ENCODE data around the gene NBDY. TPM values are rescaled to one million over a fixed set of nuclear protein-coding genes. Genes with fewer than 3 reads are reported as not detected.

Gene NBDY
- total and polyA plus RNA-seq, 2 of the 13 experiments (the other 11 are each of a cell fraction or from before 2014, with no cell fraction given) = 1.4 to 1.7 TPM

DNA sequence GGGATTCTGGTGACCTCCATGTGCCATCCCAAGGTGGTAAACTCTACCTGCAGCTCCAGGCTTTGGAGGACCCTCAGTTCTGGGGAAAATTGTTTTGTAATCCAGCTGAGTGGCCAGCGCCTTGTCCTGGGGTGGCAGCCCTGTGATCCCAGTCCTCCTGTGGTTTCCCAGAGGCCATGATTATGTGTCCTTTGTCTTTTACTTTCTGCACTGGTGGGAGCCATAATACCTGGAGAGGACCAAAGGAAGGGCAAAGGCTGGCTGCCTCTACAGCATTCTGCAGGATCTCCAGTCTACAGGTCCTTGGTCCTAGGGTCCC, 64.0 kb downstream of the NBDY start (continued):
- no peak for TF ChIP-seq HBP1 (CRISPR knock-in tag; IDR thresholded peaks at IDR 0.05; ENCODE audit: low read depth)

- Histone ChIP-seq H3K27ac (ENCODE audit: extremely low read length, insufficient read depth, low read length) (no peak overlapping the region), H3K9ac (ENCODE audit: insufficient read depth, low read depth, low read length) (no peak overlapping the region), H3K79me2 (ENCODE audit: insufficient read depth, low read length) (no peaks in the 10 kb centered on the region), H3K4me1 (ENCODE audit: insufficient read depth, low read length) (no peaks in the 10 kb centered on the region), H3K4me2 (ENCODE audit: low read depth, low read length) (no peak overlapping the region), H3K27me3 (ENCODE audit: control insufficient read depth in 1 of 2, insufficient read depth in 2 of 2, low read length in 2 of 2) (no peaks in the 10 kb centered on the region), H3K9me3 (ENCODE audit: low read length) (no peaks in the 10 kb centered on the region), H3K4me3 (replicated peaks in 1 of 3; ENCODE audit: insufficient read depth in 1 of 3, low read depth in 2 of 3, low read length in 3 of 3) (no peak overlapping the region), H3K36me3 (replicated peaks in 1 of 2; ENCODE audit: control insufficient read depth in 1 of 2, insufficient read depth in 2 of 2, low read length in 2 of 2) (no peaks in the 10 kb centered on the region), H2AFZ (ENCODE audit: low read length) (no peak overlapping the region), H4K20me1 (ENCODE audit: insufficient read depth, low read length) (no peaks in the 10 kb centered on the region)
- in situ Hi-C loops (cut with HindIII; ENCODE audit: extremely low pct_ligation_motif_present, low pct_unique_long_range_greater_than_20kb) = no loop called here
- DNase-seq (ENCODE audit: low spot score) (no peak), ATAC-seq (no peak), FAIRE-seq (no peak)
- CTCF ChIA-PET (ENCODE audit: low intra/inter-chr PET ratio, low total read pairs) = no interaction called here
- POLR2A ChIA-PET = no interaction called here
- BruUV-seq (replicated peaks) = no TSS peak
- WGBS (ENCODE audit: low lambda C conversion rate) = 64% methylated on average over 4 of the region's 15 CpGs
- no peak for TF ChIP-seq MED13 (CRISPR knock-in tag; IDR thresholded peaks at IDR 0.05)
- TF ChIP-seq GFI1 (CRISPR knock-in tag; IDR thresholded peaks at IDR 0.05; ENCODE audit: borderline replicate concordance) = no peak
- no peak for TF ChIP-seq CHCHD3 (CRISPR knock-in tag; IDR thresholded peaks at IDR 0.05)
- TF ChIP-seq NPAS2 (CRISPR knock-in tag; IDR thresholded peaks at IDR 0.05; ENCODE audit: borderline replicate concordance) = no peak
- no peak for TF ChIP-seq ZNF296 (CRISPR knock-in tag; conservative IDR thresholded peaks at IDR 0.05)
- no peak for TF ChIP-seq NCOR1 (IDR thresholded peaks at IDR 0.05; ENCODE audit: borderline replicate concordance, low read length)
- no peak for TF ChIP-seq ZNF235 (CRISPR knock-in tag; IDR thresholded peaks at IDR 0.05; ENCODE audit: borderline replicate concordance)
- TF ChIP-seq RBM39 (IDR thresholded peaks at IDR 0.05; ENCODE audit: low read depth, low read length, poor library complexity, severe bottlenecking) = no peak
- no peak for TF ChIP-seq ZNF354B (CRISPR knock-in tag; IDR thresholded peaks at IDR 0.05)
- TF ChIP-seq ZNF460 (CRISPR knock-in tag; IDR thresholded peaks at IDR 0.05; ENCODE audit: borderline replicate concordance) = no peak
- intact Hi-C loops (cut with micrococcal nuclease; ENCODE audit: unreplicated experiment) = no loop called here
Measured at GRCh38 chrX:56793521-56794320, 64.7 kb downstream of the NBDY start.
